Neural cell (in vitro differentiated cells): ENCODE data around the gene FAM167B.

Source experiments
- CTCF ChIP-seq: fragments of 450-650 bp; IDR thresholded peaks from 2 replicates; pipeline ENCODE4 v1.5.1; 2014; ENCODE audit warnings: antibody characterized with exemption, mild to moderate bottlenecking, moderate library complexity; ENCODE audit not compliant: poor library complexity, severe bottlenecking
- EZH2 ChIP-seq: fragments of 200-600, 300-800 bp; shearing (Covaris generic), sonication (generic); IDR thresholded peaks from 2 replicates; pipeline ENCODE4 v1.6.1; 2014; ENCODE audit warnings: antibody characterized with exemption, low read length, borderline replicate concordance, mild to moderate bottlenecking; ENCODE audit not compliant: insufficient read depth, poor library complexity, severe bottlenecking
- POLR2AphosphoS5 ChIP-seq: IDR thresholded peaks from 2 replicates; pipeline ENCODE4 v1.6.1; 2012
- REST ChIP-seq: IDR thresholded peaks from 2 replicates; pipeline ENCODE4 v1.6.1; 2012; ENCODE audit warnings: borderline replicate concordance
- TAF1 ChIP-seq: IDR thresholded peaks from 2 replicates; pipeline ENCODE4 v1.6.1; 2012; ENCODE audit warnings: low read depth

GRCh38 chr1:32272557-32273390, 25.8 kb downstream of the FAM167B start:
- TF ChIP-seq POLR2AphosphoS5 (no peak), REST (no peak), TAF1 (no peak), CTCF (no peak), EZH2 (no peak)
